IMR-90 (cell line): ENCODE results near the gene COL23A1. TPM values are rescaled to one million over a fixed set of nuclear protein-coding genes. Genes with fewer than 3 reads are reported as not detected.

Experiments used
- ATAC-seq: fragments of 200-7000 bp; cut with Tn5 transposase; 2 replicates; pipeline ENCODE4 v1.9.1; 2020; ENCODE audit warnings: low read depth, mild to moderate bottlenecking, moderate library complexity
- BruUV-seq: library from RNA; stranded (reverse); fragments of 400-500 nt; replicated peaks from 2 replicates; lab custom pipeline; 2021; lab: Mats Ljungman, UMichigan
- CTCF ChIA-PET: fragments of 300-600 bp; formaldehyde crosslinking; extraction: SDS; loops from one replicate; lab custom pipeline; 2021; ENCODE audit warnings: antibody characterized with exemption; lab: Yijun Ruan, JAX
- POLR2A ChIA-PET: fragments of 300-600 bp; sonication (Branson Sonifier 250); formaldehyde crosslinking; loops from one replicate; lab custom pipeline; 2022; ENCODE audit warnings: antibody characterized with exemption; ENCODE audit not compliant: unreplicated experiment; lab: Charles Lee
- DNase-seq: peaks from one replicate; pipeline ENCODE4 v3.0.0; 2013
- H2AFZ ChIP-seq: replicated peaks from 2 replicates; pipeline ENCODE3; 2013; ENCODE audit warnings: low read length, mild to moderate bottlenecking; ENCODE audit not compliant: poor library complexity
- H2AK5ac ChIP-seq: 2 replicates; pipeline ENCODE4 v1.6.1; 2013; ENCODE audit warnings: low read depth, low read length, inconsistent platforms
- H2AK9ac ChIP-seq: replicated peaks from 2 replicates; pipeline ENCODE3; 2013; ENCODE audit warnings: mild to moderate bottlenecking, low read depth, low read length, moderate library complexity; ENCODE audit not compliant: poor library complexity
- H2BK120ac ChIP-seq: 2 replicates; pipeline ENCODE4 v1.6.1; 2013; ENCODE audit warnings: low read depth, low read length, inconsistent platforms
- H2BK15ac ChIP-seq: 3 replicates; pipeline ENCODE4 v1.6.1; 2013; ENCODE audit warnings: low read depth, low read length, inconsistent platforms
- H2BK20ac ChIP-seq: 2 replicates; pipeline ENCODE4 v1.6.1; 2013; ENCODE audit warnings: low read depth, mild to moderate bottlenecking, inconsistent platforms, low read length, moderate library complexity
- H2BK5ac ChIP-seq: 2 replicates; pipeline ENCODE4 v1.6.1; 2013; ENCODE audit warnings: mild to moderate bottlenecking, low read depth, low read length, inconsistent platforms; ENCODE audit not compliant: poor library complexity, severe bottlenecking
- H3K14ac ChIP-seq: replicated peaks from 2 replicates; pipeline ENCODE4 v1.6.1; 2013; ENCODE audit warnings: low read depth, low read length, inconsistent platforms
- H3K18ac ChIP-seq: 2 replicates; pipeline ENCODE4 v1.6.1; 2013; ENCODE audit warnings: low read depth, low read length, control low read depth
- H3K23ac ChIP-seq: 2 replicates; pipeline ENCODE4 v1.6.1; 2013; ENCODE audit warnings: low read depth, low read length, inconsistent platforms
- H3K27ac ChIP-seq: 2 replicates; pipeline ENCODE4 v1.5.1; 2013; ENCODE audit warnings: mild to moderate bottlenecking, control low read depth, low read length; ENCODE audit not compliant: insufficient read depth
- H3K27me3 ChIP-seq: 2 replicates; pipeline ENCODE4 v1.6.1; 2013; ENCODE audit warnings: low read length; ENCODE audit not compliant: control insufficient read depth, insufficient read depth
- H3K36me3 ChIP-seq: 2 replicates; pipeline ENCODE4 v1.6.1; 2013; ENCODE audit warnings: low read length, mixed read lengths; ENCODE audit not compliant: control insufficient read depth, insufficient read depth
- H3K4ac ChIP-seq: 2 replicates; pipeline ENCODE4 v1.6.1; 2013; ENCODE audit warnings: low read depth, low read length, inconsistent platforms
- H3K4me1 ChIP-seq: 2 replicates; pipeline ENCODE4 v1.6.1; 2013; ENCODE audit warnings: low read length, mixed read lengths; ENCODE audit not compliant: control insufficient read depth, insufficient read depth
- H3K4me2 ChIP-seq: 2 replicates; pipeline ENCODE4 v1.6.1; 2013; ENCODE audit warnings: low read depth, mild to moderate bottlenecking, control low read depth, low read length, moderate library complexity
- H3K4me3 ChIP-seq: 2 replicates; pipeline ENCODE4 v1.5.1; 2013; ENCODE audit warnings: low read depth, mild to moderate bottlenecking, control low read depth, low read length, moderate library complexity; ENCODE audit not compliant: insufficient read depth
- H3K56ac ChIP-seq: 2 replicates; pipeline ENCODE4 v1.6.1; 2013; ENCODE audit warnings: low read length, inconsistent platforms; ENCODE audit not compliant: insufficient read depth; ENCODE audit errors: extremely low read depth
- H3K79me1 ChIP-seq, 2 experiments: 2 replicates each; pipeline ENCODE4 v1.6.1; 2013; ENCODE audit warnings: low read length in 2 of 2, inconsistent platforms in 1 of 2, low read depth in 1 of 2
- H3K9ac ChIP-seq: 2 replicates; pipeline ENCODE4 v1.6.1; 2013; ENCODE audit warnings: low read depth, low read length, control low read depth
- H3K9me1 ChIP-seq: 2 replicates; pipeline ENCODE4 v1.6.1; 2013; ENCODE audit warnings: low read length, inconsistent platforms; ENCODE audit not compliant: insufficient read depth
- H3K9me3 ChIP-seq: 2 replicates; pipeline ENCODE4 v1.6.1; 2013; ENCODE audit warnings: low read length; ENCODE audit not compliant: control insufficient read depth, insufficient read depth
- H4K20me1 ChIP-seq: 2 replicates; pipeline ENCODE4 v1.6.1; 2013; ENCODE audit warnings: low read length, inconsistent platforms; ENCODE audit not compliant: insufficient read depth
- H4K5ac ChIP-seq: 2 replicates; pipeline ENCODE4 v1.6.1; 2013; ENCODE audit warnings: mild to moderate bottlenecking, low read depth, low read length, control low read depth
- H4K8ac ChIP-seq, 2 experiments: 2 replicates each; pipeline ENCODE4 v1.6.1; 2013; ENCODE audit warnings: low read depth in 2 of 2, low read length in 2 of 2, control low read depth in 1 of 2, inconsistent platforms in 1 of 2
- H4K91ac ChIP-seq: 2 replicates; pipeline ENCODE4 v1.6.1; 2013; ENCODE audit warnings: low read depth, low read length, inconsistent platforms; ENCODE audit not compliant: insufficient read depth
- BHLHE40 ChIP-seq: fragments of 150-350 bp; IDR thresholded peaks from 2 replicates; pipeline ENCODE4 v1.6.1; 2016; ENCODE audit warnings: mild to moderate bottlenecking, low read depth, low read length
- CEBPB ChIP-seq: IDR thresholded peaks from 2 replicates; pipeline ENCODE4 v1.6.1; 2012; ENCODE audit warnings: low read depth, low read length, improper control_type of control experiment
- ELK1 ChIP-seq: fragments of 150-350 bp; IDR thresholded peaks from 2 replicates; pipeline ENCODE4 v1.6.1; 2016; ENCODE audit warnings: low read depth, mild to moderate bottlenecking, low read length, moderate library complexity, borderline replicate concordance
- MAZ ChIP-seq: IDR thresholded peaks from 2 replicates; pipeline ENCODE4 v1.6.1; 2012; ENCODE audit warnings: low read depth, mild to moderate bottlenecking, low read length, improper control_type of control experiment, moderate library complexity, borderline replicate concordance
- MXI1 ChIP-seq: IDR thresholded peaks from 2 replicates; pipeline ENCODE4 v1.6.1; 2012; ENCODE audit warnings: low read depth, mild to moderate bottlenecking, low read length, moderate library complexity, borderline replicate concordance
- RAD21 ChIP-seq: IDR thresholded peaks from 2 replicates; pipeline ENCODE4 v1.6.1; 2012; ENCODE audit warnings: low read length, improper control_type of control experiment
- RCOR1 ChIP-seq: IDR thresholded peaks from 2 replicates; pipeline ENCODE4 v1.6.1; 2012; ENCODE audit warnings: mild to moderate bottlenecking, low read length, improper control_type of control experiment; ENCODE audit not compliant: insufficient replicate concordance
- RFX5 ChIP-seq: IDR thresholded peaks from 2 replicates; pipeline ENCODE4 v1.8.0; 2012; ENCODE audit warnings: low read depth, mild to moderate bottlenecking, low read length, moderate library complexity
- whole genome bisulfite sequencing, 2 experiments: methylation state at CpG; one replicate each; pipeline versions ENCODE4 v1.1.5 to v1.1.7; 2013; ENCODE audit warnings: missing lambda C conversion rate in 2 of 2; ENCODE audit not compliant: insufficient read length in 1 of 2; ENCODE audit errors: extremely low coverage in 2 of 2; 5-methylcytosine and 5-hydroxymethylcytosine counted together
- dilution Hi-C: fragments of 300-500 bp; cut with HindIII; formaldehyde crosslinking; loops from one replicate; pipeline ENCODE4 v1.14.3; 2018; ENCODE audit warnings: low sequenced_read_pairs; ENCODE audit not compliant: unreplicated experiment
- in situ Hi-C: fragments of 300-500 bp; cut with MboI; formaldehyde crosslinking; loops from 3 replicates; pipeline ENCODE4 v1.14.3; 2019; ENCODE audit warnings: low sequenced_read_pairs, inconsistent platforms, mixed read lengths
- intact Hi-C: fragments of 100-400 bp; cut with micrococcal nuclease; formaldehyde crosslinking; loops from 2 replicates; pipeline ENCODE4 v1.10.0; 2022
- polyA plus RNA-seq, 3 experiments: library from polyadenylated mRNA; depleted of rRNA; stranded (reverse); fragments of >200 nt; gene quantifications; 2 replicates each; pipeline ENCODE4 v1.2.3, GENCODE V29; 2012; ENCODE audit warnings: low replicate concordance in 1 of 3
- total RNA-seq: library from RNA; depleted of rRNA; stranded (reverse); fragments of >200 nt; gene quantifications from 2 replicates; pipeline ENCODE4 v1.2.3, GENCODE V29; 2012

Gene COL23A1
- total and polyA plus RNA-seq, 2 of the 4 experiments (the other 2 are of a cell fraction), result not detected

GRCh38 chr5:178581621-178582020 lies 8.6 kb downstream of the COL23A1 start:
- H2AFZ ChIP-seq, result no peak overlapping the region
- peaks cover 9% of the 10 kb centered on the region for H3K9me3 ChIP-seq
- H4K5ac ChIP-seq, result no peak overlapping the region
- H3K79me1 ChIP-seq, result no peaks in the 10 kb centered on the region
- H3K4me1 ChIP-seq, result no peaks in the 10 kb centered on the region
- no peak overlapping the region for H3K4me2 ChIP-seq
- H2BK20ac ChIP-seq, result no peak overlapping the region
- no peak overlapping the region for H2AK5ac ChIP-seq
- CTCF ChIA-PET, result no interaction called here
- intact Hi-C loops (no loop called here), dilution Hi-C loops (no loop called here), in situ Hi-C loops (no loop called here)
- H4K20me1 ChIP-seq, result no peaks in the 10 kb centered on the region
- POLR2A ChIA-PET, result no interaction called here
- DNase-seq (no peak), ATAC-seq (no peak)
- no peaks in the 10 kb centered on the region for H3K27me3 ChIP-seq
- BruUV-seq, result no TSS peak
- no peak overlapping the region for H2BK5ac ChIP-seq
- H2BK15ac ChIP-seq, result no peak overlapping the region
- H3K14ac ChIP-seq, result no peak overlapping the region
- H4K91ac ChIP-seq, result no peak overlapping the region
- H3K4ac ChIP-seq, result no peak overlapping the region
- H2AK9ac ChIP-seq, result no peak overlapping the region
- H3K27ac ChIP-seq, result no peak overlapping the region
- H3K23ac ChIP-seq, result no peak overlapping the region
- H3K36me3 ChIP-seq, result no peaks in the 10 kb centered on the region
- no peak overlapping the region for H4K8ac ChIP-seq
- H2BK120ac ChIP-seq, result no peak overlapping the region
- H3K4me3 ChIP-seq, result no peak overlapping the region
- no peak overlapping the region for H3K18ac ChIP-seq
- H3K56ac ChIP-seq, result no peak overlapping the region
- no CpG with 5 or more reads among the region's 3 CpGs for WGBS, 2 experiments
- no peak for TF ChIP-seq RCOR1
- no peak for TF ChIP-seq RFX5
- no peak for TF ChIP-seq BHLHE40
- no peak for TF ChIP-seq ELK1
- no peak for TF ChIP-seq CEBPB
- TF ChIP-seq RAD21, result no peak
- TF ChIP-seq MAZ, result no peak
- no peak for TF ChIP-seq MXI1
- no peaks in the 10 kb centered on the region for H3K9me1 ChIP-seq
- H3K9ac ChIP-seq, result no peak overlapping the region
